Muscle of leg (tissue), 11 donors: ENCODE results near the gene TRANK1. TPM values are rescaled to one million over a fixed set of nuclear protein-coding genes. Genes with fewer than 3 reads are reported as not detected.
"Not testable (repeated sequence)": the region's sequence is repeated elsewhere in the genome, so short reads cannot be mapped to it uniquely, and the experiment has no call there.

Experiments used
- DNase-seq: peaks from one replicate; pipeline ENCODE4 v3.0.0; 2013
- H3K27ac ChIP-seq: one replicate; pipeline ENCODE4 v1.5.1; 2013; ENCODE audit warnings: mild to moderate bottlenecking, low read length, control low read depth
- H3K27me3 ChIP-seq: one replicate; pipeline ENCODE4 v1.6.1; 2013; ENCODE audit warnings: low read length; ENCODE audit not compliant: control insufficient read depth, insufficient read depth
- H3K36me3 ChIP-seq: one replicate; pipeline ENCODE4 v1.6.1; 2013; ENCODE audit warnings: low read length; ENCODE audit not compliant: control insufficient read depth, insufficient read depth
- H3K4me1 ChIP-seq: one replicate; pipeline ENCODE4 v1.6.1; 2013; ENCODE audit warnings: low read length; ENCODE audit not compliant: control insufficient read depth, insufficient read depth
- H3K4me3 ChIP-seq: one replicate; pipeline ENCODE4 v1.5.1; 2013; ENCODE audit warnings: low read length, control low read depth
- H3K9me3 ChIP-seq: replicated peaks from 2 replicates; pipeline ENCODE4 v1.6.1; 2013; ENCODE audit warnings: low read depth, low read length; ENCODE audit not compliant: control insufficient read depth
- WGBS: methylation state at CpG from one replicate; pipeline ENCODE4 v1.1.5; 2013; ENCODE audit warnings: missing lambda C conversion rate; ENCODE audit not compliant: insufficient coverage; 5-methylcytosine and 5-hydroxymethylcytosine counted together
- polyA plus RNA-seq, 8 donors: library from polyadenylated mRNA; unstranded; fragments of 120-200 nt; gene quantifications; one replicate each; pipeline versions ENCODE4 v1.2.1 to v1.2.3, GENCODE V29; 2013; ENCODE audit warnings: inconsistent platforms in 1 of 8, low replicate concordance in 1 of 8; ENCODE audit not compliant: insufficient read length in 8 of 8, insufficient read depth in 1 of 8
- total RNA-seq: library from RNA; stranded (reverse); fragments of 120-200 nt; gene quantifications from one replicate; pipeline ENCODE4 v1.2.4, GENCODE V29; 2013

Gene TRANK1
- total and polyA plus RNA-seq, 9 donors, result 3.7 to 6.2 (median 4.5) TPM

- no peak for DNase-seq
- no peak overlapping the region for H3K27ac ChIP-seq
- H3K9me3 ChIP-seq, result no peaks in the 10 kb centered on the region
- no peak overlapping the region for H3K4me3 ChIP-seq
- H3K4me1 ChIP-seq, result no peaks in the 10 kb centered on the region
- no peaks in the 10 kb centered on the region for H3K27me3 ChIP-seq
- H3K36me3 ChIP-seq, result no peaks in the 10 kb centered on the region
- no CpG with 5 or more reads among the region's 3 CpGs for WGBS
These were observed 13.2 kb upstream of the TRANK1 start for GRCh38 chr3:36957862-36958686.

DNA sequence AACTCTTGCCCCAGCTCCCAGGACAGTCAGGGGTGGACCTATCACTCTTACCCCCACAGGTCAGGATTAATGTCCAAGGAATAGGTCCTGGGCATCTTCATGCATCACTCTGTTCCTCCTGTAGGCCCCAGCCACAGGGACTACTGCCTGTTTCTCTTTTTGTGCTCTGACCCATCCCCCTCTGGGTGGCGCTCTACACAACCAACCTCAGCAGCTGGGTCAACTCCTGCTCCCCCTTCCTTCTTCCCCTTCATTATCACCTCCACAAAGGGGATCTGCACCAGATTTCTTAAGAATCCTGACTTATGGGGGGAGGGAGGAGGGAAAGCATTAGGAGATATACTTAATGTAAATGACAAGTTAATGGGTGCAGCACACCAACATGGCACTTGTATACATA, 12.2 kb upstream of the TRANK1 start:
- Histone ChIP-seq H3K27me3 (no peaks in the 10 kb centered on the region), H3K4me1 (no peaks in the 10 kb centered on the region), H3K4me3 (no peak overlapping the region), H3K36me3 (no peaks in the 10 kb centered on the region), H3K9me3 (no peaks in the 10 kb centered on the region), H3K27ac (no peak overlapping the region)
- no peak for DNase-seq
- WGBS, result 75% methylated on average over 1 of the region's 1 CpG

- no peak for DNase-seq
- H3K36me3 ChIP-seq, result no peaks in the 10 kb centered on the region
- no peaks in the 10 kb centered on the region for H3K4me1 ChIP-seq
- WGBS, result 100% methylated on average over 1 of the region's 3 CpGs
- no peaks in the 10 kb centered on the region for H3K27me3 ChIP-seq
- no peak overlapping the region for H3K4me3 ChIP-seq
- H3K9me3 ChIP-seq, result no peaks in the 10 kb centered on the region
- no peak overlapping the region for H3K27ac ChIP-seq
These were observed 11.3 kb upstream of the TRANK1 start for GRCh38 chr3:36956155-36956554.

DNA sequence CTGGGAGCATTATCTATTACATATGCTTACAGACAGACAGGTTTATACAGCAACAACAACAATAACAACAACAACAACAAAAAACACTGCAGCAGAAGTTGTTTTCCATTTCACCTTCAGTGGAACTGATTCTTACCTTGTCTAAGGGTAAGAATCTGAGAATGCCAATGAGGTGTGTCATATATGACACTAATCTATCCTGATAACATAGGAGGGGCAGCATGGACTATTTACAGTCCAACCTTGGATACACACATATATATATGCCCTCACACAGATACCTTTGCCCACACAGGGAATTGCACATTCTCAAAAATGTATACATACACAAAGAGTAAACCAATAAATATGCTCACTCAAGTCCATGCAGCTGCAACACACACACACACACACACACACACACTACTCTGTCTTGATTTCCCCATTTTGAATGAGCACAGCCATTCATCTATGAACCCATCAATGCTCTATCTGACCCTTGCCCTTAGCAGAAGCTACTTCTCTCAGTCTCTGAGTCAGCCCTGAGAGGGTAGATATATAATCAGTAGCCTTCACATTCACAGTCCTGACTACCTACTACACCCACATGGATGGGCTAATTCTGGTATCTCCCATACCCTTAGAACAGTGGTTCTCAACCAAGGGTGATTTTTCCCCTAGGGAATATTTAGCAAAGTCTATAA, 9.7 kb upstream of the TRANK1 start:
- no peak for DNase-seq
- H3K4me1 ChIP-seq, result no peaks in the 10 kb centered on the region
- H3K36me3 ChIP-seq, result no peaks in the 10 kb centered on the region
- no peak overlapping the region for H3K4me3 ChIP-seq
- no peak overlapping the region for H3K27ac ChIP-seq
- H3K27me3 ChIP-seq, result no peaks in the 10 kb centered on the region
- H3K9me3 ChIP-seq, result no peaks in the 10 kb centered on the region

- 92% methylated on average over 4 of the region's 5 CpGs for WGBS
- not testable (repeated sequence) for H3K36me3 ChIP-seq, H3K27me3 ChIP-seq
These were observed 3.0 kb upstream of the TRANK1 start for GRCh38 chr3:36947814-36948213.

GRCh38 chr3:36945333-36945980, 603 bp upstream of the TRANK1 start:
- H3K4me3 ChIP-seq, result peak overlapping the region; percentile 76
- H3K36me3 ChIP-seq, result no peaks in the 10 kb centered on the region
- H3K9me3 ChIP-seq, result peaks cover 14% of the 10 kb centered on the region
- WGBS, result 82% methylated on average over 17 of the region's 28 CpGs
- peaks cover 5% of the 10 kb centered on the region for H3K4me1 ChIP-seq
- no peak for DNase-seq
- H3K27me3 ChIP-seq, result peaks cover 11% of the 10 kb centered on the region
- H3K27ac ChIP-seq, result peak overlapping the region; percentile 65

More at GRCh38 chr3:36947814-36948213, 3.0 kb upstream of the TRANK1 start:
- DNase-seq, H3K4me1 ChIP-seq, H3K27ac ChIP-seq, H3K4me3 ChIP-seq: not testable (repeated sequence)
- H3K9me3 ChIP-seq, result peaks cover 14% of the 10 kb centered on the region

GRCh38 chr3:36944012-36944640, 728 bp downstream of the TRANK1 start:
- H3K9me3 ChIP-seq, result peaks cover 14% of the 10 kb centered on the region
- WGBS, result under 1% methylated on average over 52 of the region's 56 CpGs
- peak overlapping the region; percentile 84 for H3K27ac ChIP-seq
- peaks cover 5% of the 10 kb centered on the region for H3K4me1 ChIP-seq
- H3K4me3 ChIP-seq, result peak overlapping the region; percentile 76
- H3K36me3 ChIP-seq, result no peaks in the 10 kb centered on the region
- DNase-seq, result peak; percentile 80
- peaks cover 11% of the 10 kb centered on the region for H3K27me3 ChIP-seq

GRCh38 chr3:36943601-36944000, 1.3 kb downstream of the TRANK1 start:
- WGBS, result 40% methylated on average over 1 of the region's 10 CpGs
- no peaks in the 10 kb centered on the region for H3K36me3 ChIP-seq
- peak overlapping the region; percentile 76 for H3K4me3 ChIP-seq
- peaks cover 5% of the 10 kb centered on the region for H3K4me1 ChIP-seq
- no peak for DNase-seq
- peaks cover 14% of the 10 kb centered on the region for H3K9me3 ChIP-seq
- H3K27me3 ChIP-seq, result peaks cover 11% of the 10 kb centered on the region
- H3K27ac ChIP-seq, result peak overlapping the region; percentile 84

- DNase-seq, result no peak
- H3K4me1 ChIP-seq, result peaks cover 5% of the 10 kb centered on the region
- H3K27ac ChIP-seq, result no peak overlapping the region
- H3K9me3 ChIP-seq, result peaks cover 7% of the 10 kb centered on the region
- H3K27me3 ChIP-seq, result peaks cover 11% of the 10 kb centered on the region
- no peak overlapping the region for H3K4me3 ChIP-seq
- WGBS, result 65% methylated on average over 4 of the region's 21 CpGs
- H3K36me3 ChIP-seq, result no peaks in the 10 kb centered on the region
These were observed 2.1 kb downstream of the TRANK1 start for GRCh38 chr3:36942638-36943248.
